Tongue (tissue), 2 donors: Measurements from ENCODE around the gene PEG3. TPM values are rescaled to one million over a fixed set of nuclear protein-coding genes. Genes with fewer than 3 reads are reported as not detected.

Experiments
- DNase-seq: peaks from one replicate; pipeline ENCODE4 v3.0.0-alpha.2; 2015
- total RNA-seq: library from RNA; depleted of rRNA; stranded (reverse); fragments of >200 nt; gene quantifications from one replicate; pipeline ENCODE4 v1.2.3, GENCODE V29; 2014

PEG3 gene
- total RNA-seq, 1 donor from 2014 or later = 332 TPM

- peak; percentile 99 for DNase-seq
These were observed 1.4 kb downstream of the PEG3 start for GRCh38 chr19:56838909-56839651.

GRCh38 chr19:56838024-56838908, 2.3 kb downstream of the PEG3 start:
- peak; percentile 83 for DNase-seq

- DNase-seq = peak; percentile 93
These were observed 3.0 kb downstream of the PEG3 start for GRCh38 chr19:56837492-56838023.

- DNase-seq = peak; percentile 58
These were observed 3.5 kb downstream of the PEG3 start for GRCh38 chr19:56837004-56837403.

- no peak for DNase-seq
These were observed 4.5 kb downstream of the PEG3 start for GRCh38 chr19:56836059-56836458.

GRCh38 chr19:56835401-56835800, 5.1 kb downstream of the PEG3 start:
- DNase-seq = peak; percentile 51

- DNase-seq = no peak
These were observed 5.8 kb downstream of the PEG3 start for GRCh38 chr19:56834564-56835375.

GRCh38 chr19:56832352-56832928, 8.1 kb downstream of the PEG3 start:
- DNase-seq = no peak

GRCh38 chr19:56831255-56831654, 9.3 kb downstream of the PEG3 start:
- DNase-seq = no peak

- DNase-seq = no peak
These were observed 10.9 kb downstream of the PEG3 start for GRCh38 chr19:56829596-56829995.

- DNase-seq = no peak
These were observed 12.8 kb downstream of the PEG3 start for GRCh38 chr19:56827708-56828107.

- no peak for DNase-seq
These were observed 16.6 kb downstream of the PEG3 start for GRCh38 chr19:56823956-56824355.

GRCh38 chr19:56823417-56823816, 17.1 kb downstream of the PEG3 start:
- no peak for DNase-seq

GRCh38 chr19:56822755-56823154, 17.8 kb downstream of the PEG3 start:
- no peak for DNase-seq

GRCh38 chr19:56821675-56822074, 18.9 kb downstream of the PEG3 start:
- no peak for DNase-seq

- no peak for DNase-seq
These were observed 19.3 kb downstream of the PEG3 start for GRCh38 chr19:56821209-56821608.

GRCh38 chr19:56819166-56819565, 21.4 kb downstream of the PEG3 start:
- DNase-seq = no peak

GRCh38 chr19:56814656-56815055, 25.9 kb downstream of the PEG3 start:
- DNase-seq = no peak

- no peak for DNase-seq
These were observed 27.0 kb downstream of the PEG3 start for GRCh38 chr19:56813531-56813930.

GRCh38 chr19:56811480-56811879, 29.0 kb downstream of the PEG3 start:
- no peak for DNase-seq

GRCh38 chr19:56810260-56810659, 30.3 kb downstream of the PEG3 start:
- no peak for DNase-seq
